ENCODE data around the gene CACNA1A.

GRCh38 chr19:13530720-13531119 lies 24.4 kb upstream of the CACNA1A start:
- no peak for TF ChIP-seq POLR2A (IDR thresholded peaks at IDR 0.05)
- no peak for TF ChIP-seq CTCF (IDR thresholded peaks at IDR 0.05)
